HG03066 (cell line): ENCODE measurements around the gene PCDHB4.
"Not testable (repeated sequence)": the region's sequence is repeated elsewhere in the genome, so short reads cannot be mapped to it uniquely, and the experiment has no call there.

Experiments used
- ATAC-seq: cut with Tn5 transposase; IDR thresholded peaks from one replicate; pipeline ENCODE4 v1.9.1; 2021; ENCODE audit warnings: low read depth; ENCODE audit not compliant: unreplicated experiment

PCDHB4 gene

DNA sequence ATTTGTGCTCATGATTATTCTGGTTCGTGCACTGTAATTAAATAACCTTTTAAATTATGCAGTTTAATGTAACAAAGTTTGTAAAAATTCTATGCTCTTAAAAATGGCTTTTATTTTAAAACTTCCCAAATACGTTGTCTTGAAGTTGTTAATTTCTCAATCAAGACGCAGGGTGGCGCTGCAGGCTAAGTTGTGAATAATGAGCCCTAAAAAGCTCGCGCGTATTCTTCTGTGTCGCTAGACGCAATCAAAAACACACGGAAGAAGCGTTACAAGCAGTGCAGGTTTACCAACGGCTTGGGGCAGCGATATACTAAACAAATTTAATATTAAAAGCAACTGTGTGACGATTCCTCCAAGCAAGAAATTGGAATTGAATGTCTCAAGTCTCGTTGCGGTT, at the start of gene PCDHB4:
Gene PCDHB4 (plus strand): TSS at position 256 of the 400 bp plus-strand sequence. CDS start 181 bp downstream, outside the sequence.
- ATAC-seq, result no peak

GRCh38 chr5:141077826-141078225, 43.8 kb upstream of the PCDHB4 start:
- no peak for ATAC-seq

DNA sequence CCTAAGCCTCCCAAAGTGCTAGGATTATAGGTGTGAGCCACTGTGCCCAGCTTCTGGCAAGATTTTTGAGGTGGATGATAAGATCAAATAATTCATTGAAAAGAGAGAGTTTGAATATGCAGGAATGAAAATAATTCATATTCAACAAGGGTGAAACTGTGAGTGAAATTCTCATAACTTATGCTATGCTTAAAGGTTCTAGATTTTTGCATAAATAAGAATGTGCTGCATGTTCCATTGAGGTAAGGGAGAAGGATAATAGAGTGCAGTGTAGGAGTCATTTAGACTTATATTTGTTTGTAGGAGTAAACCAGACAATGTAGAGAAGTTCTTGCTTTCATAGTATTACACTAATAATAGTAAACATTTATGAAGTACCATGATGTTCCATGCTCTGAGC, 39.4 kb upstream of the PCDHB4 start:
- no peak for ATAC-seq

DNA sequence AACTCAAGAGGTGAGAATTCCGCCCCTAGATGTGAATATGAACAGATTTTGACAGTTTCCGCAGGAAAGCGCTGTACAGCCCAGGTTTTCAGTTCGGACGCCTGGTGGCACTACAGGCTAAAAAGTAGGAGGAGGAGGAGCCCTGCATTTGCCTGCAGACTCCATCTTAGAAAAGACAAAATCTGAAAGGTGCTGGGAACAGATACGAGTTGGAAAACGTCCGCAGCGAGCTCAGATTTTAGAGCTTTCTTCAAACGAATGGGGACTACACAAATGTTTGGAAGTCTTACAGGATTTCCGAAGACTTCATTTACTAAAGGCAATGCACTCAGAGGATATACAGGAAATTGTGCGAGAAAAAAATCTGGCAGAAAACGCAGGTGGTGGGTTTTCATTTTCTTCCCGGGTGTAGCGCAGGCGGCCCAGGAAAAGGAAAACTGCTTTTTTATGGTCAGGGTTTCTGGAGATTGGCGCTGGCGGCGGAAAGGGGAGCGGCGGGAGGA, 37.1 kb upstream of the PCDHB4 start:
- no peak for ATAC-seq

- no peak for ATAC-seq
These were observed 26.9 kb upstream of the PCDHB4 start, which contains the start of gene PCDHB2 for GRCh38 chr5:141094481-141095262. Gene PCDHB2, plus strand, starts transcription at chr5:141094615. Its CDS starts 176 bp downstream, at chr5:141094791.

- no peak for ATAC-seq
These were observed 26.4 kb upstream of the PCDHB4 start for GRCh38 chr5:141095263-141095641.

- ATAC-seq, result not testable (repeated sequence)
These were observed 25.4 kb upstream of the PCDHB4 start for GRCh38 chr5:141096181-141096580.

GRCh38 chr5:141096586-141096985, 25.0 kb upstream of the PCDHB4 start:
- ATAC-seq, result not testable (repeated sequence)

DNA sequence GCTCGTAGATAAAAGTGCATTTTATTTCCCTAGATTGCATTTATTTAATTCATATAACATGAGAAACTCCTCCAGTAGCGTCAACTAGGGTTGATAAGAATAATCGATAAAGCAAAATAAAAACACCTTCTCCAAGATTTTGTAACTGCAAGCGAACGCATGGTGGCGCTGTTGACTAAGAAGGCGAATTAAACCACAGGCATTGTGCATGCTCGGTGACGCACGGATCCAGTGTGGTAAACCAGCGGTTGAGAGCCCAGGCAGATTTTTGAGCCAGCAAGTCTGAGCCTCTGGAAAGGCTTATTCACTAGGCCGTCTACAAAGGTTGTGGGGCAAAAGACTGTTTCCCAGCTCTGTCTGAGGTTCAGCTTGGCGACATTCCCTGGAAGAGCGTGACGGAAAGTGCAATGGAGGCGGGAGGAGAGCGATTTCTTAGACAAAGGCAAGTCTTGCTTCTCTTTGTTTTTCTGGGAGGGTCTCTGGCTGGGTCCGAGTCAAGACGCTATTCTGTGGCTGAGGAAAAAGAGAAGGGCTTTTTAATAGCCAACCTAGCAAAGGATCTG, 21.3 kb upstream of the PCDHB4 start, which contains the start of gene PCDHB3:
Gene PCDHB3 (plus strand): TSS at position 231 of the 563 bp plus-strand sequence. CDS start 177 bp downstream, at position 408.
- ATAC-seq, result no peak

DNA sequence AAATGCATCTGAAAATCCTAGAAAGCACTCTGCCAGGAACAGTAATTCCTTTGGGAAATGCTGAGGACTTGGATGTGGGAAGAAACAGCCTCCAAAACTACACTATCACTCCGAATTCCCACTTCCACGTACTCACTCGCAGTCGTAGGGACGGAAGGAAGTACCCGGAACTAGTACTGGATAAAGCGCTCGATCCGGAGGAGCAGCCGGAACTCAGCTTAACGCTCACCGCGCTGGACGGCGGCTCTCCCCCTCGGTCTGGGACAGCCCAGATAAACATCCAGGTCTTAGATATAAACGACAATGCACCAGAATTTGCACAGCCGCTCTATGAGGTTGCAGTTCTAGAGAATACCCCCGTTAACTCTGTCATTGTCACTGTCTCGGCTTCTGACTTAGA, 20.6 kb upstream of the PCDHB4 start:
- ATAC-seq, result no peak

GRCh38 chr5:141102070-141102469, 19.5 kb upstream of the PCDHB4 start:
- ATAC-seq, result not testable (repeated sequence)

DNA sequence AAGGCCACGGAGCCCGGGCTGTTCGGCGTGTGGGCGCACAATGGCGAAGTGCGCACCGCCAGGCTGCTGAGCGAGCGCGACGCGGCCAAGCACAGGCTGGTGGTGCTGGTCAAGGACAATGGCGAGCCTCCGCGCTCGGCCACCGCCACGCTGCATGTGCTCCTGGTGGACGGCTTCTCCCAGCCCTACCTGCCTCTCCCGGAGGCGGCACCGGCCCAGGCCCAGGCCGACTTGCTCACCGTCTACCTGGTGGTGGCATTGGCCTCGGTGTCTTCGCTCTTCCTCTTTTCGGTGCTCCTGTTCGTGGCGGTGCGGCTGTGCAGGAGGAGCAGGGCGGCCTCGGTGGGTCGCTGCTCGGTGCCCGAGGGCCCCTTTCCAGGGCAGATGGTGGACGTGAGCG, 19.1 kb upstream of the PCDHB4 start:
- ATAC-seq, result not testable (repeated sequence)

DNA sequence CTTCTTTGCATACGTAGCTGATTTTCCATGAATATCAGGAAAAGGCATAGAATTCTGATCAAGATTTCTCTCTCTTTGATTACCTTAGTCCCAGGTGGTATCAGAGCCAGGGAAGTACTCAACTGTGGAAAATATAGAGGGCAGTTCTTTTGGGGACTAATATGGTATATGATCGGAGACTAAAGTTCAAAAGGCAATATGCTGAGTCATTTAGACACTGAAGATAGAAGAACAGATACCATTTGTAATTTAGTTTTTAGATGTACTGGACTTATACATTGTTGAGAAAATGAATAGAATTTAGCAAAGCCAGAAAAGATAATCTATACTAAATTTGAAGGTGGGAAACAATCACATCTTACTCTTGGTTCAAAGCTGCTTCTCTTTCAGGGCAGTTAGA, 16.3 kb upstream of the PCDHB4 start:
- ATAC-seq, result no peak

GRCh38 chr5:141119250-141119649, 2.4 kb upstream of the PCDHB4 start:
- no peak for ATAC-seq

GRCh38 chr5:141121985-141122384, 367 bp downstream of the PCDHB4 start:
- no peak for ATAC-seq

DNA sequence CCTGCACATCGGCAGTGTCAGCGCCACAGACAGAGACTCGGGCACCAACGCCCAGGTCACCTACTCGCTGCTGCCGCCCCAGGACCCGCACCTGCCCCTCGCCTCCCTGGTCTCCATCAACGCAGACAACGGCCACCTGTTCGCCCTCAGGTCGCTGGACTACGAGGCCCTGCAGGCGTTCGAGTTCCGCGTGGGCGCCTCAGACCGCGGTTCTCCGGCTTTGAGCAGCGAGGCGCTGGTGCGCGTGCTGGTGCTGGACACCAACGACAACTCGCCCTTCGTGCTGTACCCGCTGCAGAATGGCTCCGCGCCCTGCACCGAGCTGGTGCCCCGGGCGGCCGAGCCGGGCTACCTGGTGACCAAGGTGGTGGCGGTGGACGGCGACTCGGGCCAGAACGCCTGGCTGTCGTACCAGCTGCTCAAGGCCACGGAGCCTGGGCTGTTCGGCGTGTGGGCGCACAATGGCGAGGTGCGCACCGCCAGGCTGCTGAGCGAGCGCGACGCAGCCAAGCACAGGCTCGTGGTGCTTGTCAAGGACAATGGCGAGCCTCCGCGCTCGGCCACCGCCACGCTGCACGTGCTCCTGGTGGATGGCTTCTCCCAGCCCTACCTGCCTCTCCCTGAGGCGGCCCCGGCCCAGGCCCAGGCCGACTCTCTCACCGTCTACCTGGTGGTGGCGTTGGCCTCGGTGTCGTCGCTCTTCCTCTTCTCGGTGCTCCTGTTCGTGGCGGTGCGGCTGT, 1.9 kb downstream of the PCDHB4 start:
- not testable (repeated sequence) for ATAC-seq

- no peak for ATAC-seq
These were observed 5.7 kb downstream of the PCDHB4 start for GRCh38 chr5:141127305-141127704.

- no peak for ATAC-seq
These were observed 13.6 kb downstream of the PCDHB4 start, which contains the start of gene PCDHB5 for GRCh38 chr5:141135030-141135717. Gene PCDHB5, plus strand, starts transcription at chr5:141135206. Its CDS starts 229 bp downstream, at chr5:141135435.

DNA sequence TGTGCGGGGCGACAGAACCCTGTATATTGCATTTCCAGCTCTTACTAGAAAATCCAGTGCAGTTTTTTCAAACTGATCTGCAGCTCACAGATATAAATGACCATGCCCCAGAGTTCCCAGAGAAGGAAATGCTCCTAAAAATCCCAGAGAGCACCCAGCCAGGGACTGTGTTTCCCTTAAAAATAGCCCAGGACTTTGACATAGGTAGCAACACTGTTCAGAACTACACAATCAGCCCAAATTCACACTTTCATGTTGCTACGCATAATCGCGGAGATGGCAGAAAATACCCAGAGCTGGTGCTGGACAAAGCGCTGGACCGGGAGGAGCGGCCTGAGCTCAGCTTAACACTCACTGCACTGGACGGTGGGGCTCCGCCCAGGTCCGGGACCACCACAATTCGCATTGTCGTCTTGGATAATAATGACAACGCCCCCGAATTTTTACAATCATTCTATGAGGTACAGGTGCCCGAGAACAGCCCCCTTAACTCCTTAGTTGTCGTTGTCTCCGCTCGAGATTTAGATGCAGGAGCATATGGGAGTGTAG, 14.2 kb downstream of the PCDHB4 start:
- ATAC-seq, result no peak

- not testable (repeated sequence) for ATAC-seq
These were observed 15.7 kb downstream of the PCDHB4 start for GRCh38 chr5:141137346-141137745.
